Measurements from ENCODE around the gene EXOC4. TPM values are rescaled to one million over a fixed set of nuclear protein-coding genes. Genes with fewer than 3 reads are reported as not detected.

The EXOC4 gene
- total and polyA plus RNA-seq, 2 donors (not counting 3 experiments of a cell fraction or from before 2014, with no cell fraction given) = 20.3 to 73.1 TPM

DNA sequence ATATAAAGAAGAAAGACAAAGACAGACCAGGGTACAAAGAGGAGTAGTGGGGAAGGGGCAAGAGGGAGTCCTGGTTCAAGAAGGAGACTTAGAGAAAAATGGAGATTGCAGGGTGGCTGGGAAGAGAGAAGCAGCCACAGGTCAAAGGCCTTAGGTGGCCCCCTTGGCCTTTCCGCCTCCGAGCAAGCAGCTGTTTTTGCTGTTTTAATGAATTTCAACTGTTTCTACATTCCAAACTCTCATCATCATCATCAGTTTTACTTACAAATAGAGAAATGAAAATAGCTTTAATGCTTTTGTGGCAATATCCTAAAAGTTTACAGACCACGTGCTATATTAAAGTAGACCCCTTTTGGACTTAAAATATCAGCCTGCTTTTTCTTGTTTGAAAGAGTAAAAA, 399.7 kb downstream of the EXOC4 start:
- Histone ChIP-seq H3K27ac (ENCODE audit: insufficient read depth, low read depth, low read length) (no peak overlapping the region), H3K4me1 (ENCODE audit: control insufficient read depth, extremely low read depth, insufficient read depth, low read length) (no peaks in the 10 kb centered on the region), H3K9ac (replicated peaks; ENCODE audit: extremely low read depth, insufficient read depth, low read length) (no peak overlapping the region), H3K4me2 (ENCODE audit: insufficient read depth, low read length) (no peak overlapping the region), H3K4me3 (replicated peaks in 1 of 3; ENCODE audit: insufficient read depth in 1 of 3, low read depth in 1 of 3, low read length in 3 of 3) (no peak overlapping the region), H3K79me2 (ENCODE audit: control insufficient read depth, insufficient read depth, low read length) (no peaks in the 10 kb centered on the region), H3K9me3 (replicated peaks; ENCODE audit: control insufficient read depth, insufficient read depth, low read length) (no peaks in the 10 kb centered on the region), H3K36me3 (ENCODE audit: control insufficient read depth in 2 of 2, extremely low read depth in 1 of 2, insufficient read depth in 2 of 2, low read length in 2 of 2) (no peaks in the 10 kb centered on the region), H4K20me1 (replicated peaks; ENCODE audit: control insufficient read depth, extremely low read depth, insufficient read depth, low read length) (no peaks in the 10 kb centered on the region), H3K9me1 (replicated peaks; ENCODE audit: control insufficient read depth, extremely low read depth, insufficient read depth, low read length) (no peaks in the 10 kb centered on the region), H3K27me3 (ENCODE audit: control insufficient read depth in 2 of 2, insufficient read depth in 2 of 2, low read length in 2 of 2) (no peaks in the 10 kb centered on the region), H2AFZ (ENCODE audit: low read depth, low read length) (no peak overlapping the region)
- DNase-seq (ENCODE audit: low read depth, low spot score) (no peak), FAIRE-seq (no peak)
- TF ChIP-seq POLR2A (IDR thresholded peaks at IDR 0.05; ENCODE audit: low read depth, low read length) = no peak
- POLR2A ChIA-PET = no interaction called here
- no TSS peak for BruUV-seq (replicated peaks)
- CTCF ChIA-PET = interaction anchor here (1.1 kb wide), 1 partner anchor 9 kb away, joined by 3 read pairs; no protein-coding TSS in a partner anchor
- dilution Hi-C loops (cut with MboI; ENCODE audit: extremely low pct_ligation_motif_present, low sequenced_read_pairs) (no loop called here), intact Hi-C loops (cut with micrococcal nuclease) (no loop called here)

DNA sequence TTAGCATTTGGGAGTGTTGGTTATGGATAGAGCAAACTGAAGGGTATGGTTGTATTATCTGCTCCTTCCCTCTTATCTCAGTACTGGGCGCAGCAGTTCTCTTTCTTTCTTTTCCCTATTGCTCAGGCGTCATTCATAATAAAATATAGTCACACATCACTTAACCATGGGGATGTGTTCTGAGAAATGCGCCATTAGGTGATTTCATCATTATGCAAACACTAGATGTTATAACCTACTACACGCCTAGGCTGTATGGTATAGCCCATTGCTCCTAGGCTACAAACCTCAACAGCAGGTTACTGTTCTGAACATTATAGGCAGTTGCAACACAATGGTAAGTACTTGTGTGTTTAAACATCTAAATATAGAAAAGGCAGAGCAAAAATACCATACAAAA, 401.7 kb downstream of the EXOC4 start:
- no peak overlapping the region for H2AFZ ChIP-seq (ENCODE audit: low read depth, low read length)
- dilution Hi-C loops (cut with MboI; ENCODE audit: extremely low pct_ligation_motif_present, low sequenced_read_pairs) = no loop called here
- BruUV-seq (replicated peaks) = no TSS peak

More for the DNA sequence above, 401.7 kb downstream of the EXOC4 start:
- no peaks in the 10 kb centered on the region for H3K36me3 ChIP-seq (ENCODE audit: control insufficient read depth in 2 of 2, extremely low read depth in 1 of 2, insufficient read depth in 2 of 2, low read length in 2 of 2)
- H3K4me2 ChIP-seq (ENCODE audit: insufficient read depth, low read length) = no peak overlapping the region
- H3K9ac ChIP-seq (replicated peaks; ENCODE audit: extremely low read depth, insufficient read depth, low read length) = no peak overlapping the region
- intact Hi-C loops (cut with micrococcal nuclease) = no loop called here
- DNase-seq (ENCODE audit: low read depth, low spot score) (no peak), FAIRE-seq (no peak)
- no peaks in the 10 kb centered on the region for H3K79me2 ChIP-seq (ENCODE audit: control insufficient read depth, insufficient read depth, low read length)
- H3K9me3 ChIP-seq (replicated peaks; ENCODE audit: control insufficient read depth, insufficient read depth, low read length) = no peaks in the 10 kb centered on the region
- H3K27ac ChIP-seq (ENCODE audit: insufficient read depth, low read depth, low read length) = no peak overlapping the region
- H3K4me1 ChIP-seq (ENCODE audit: control insufficient read depth, extremely low read depth, insufficient read depth, low read length) = no peaks in the 10 kb centered on the region
- H3K9me1 ChIP-seq (replicated peaks; ENCODE audit: control insufficient read depth, extremely low read depth, insufficient read depth, low read length) = no peaks in the 10 kb centered on the region
- ChIA-PET CTCF (no interaction called here), POLR2A (no interaction called here)
- H3K27me3 ChIP-seq (ENCODE audit: control insufficient read depth in 2 of 2, insufficient read depth in 2 of 2, low read length in 2 of 2) = no peaks in the 10 kb centered on the region
- H4K20me1 ChIP-seq (replicated peaks; ENCODE audit: control insufficient read depth, extremely low read depth, insufficient read depth, low read length) = no peaks in the 10 kb centered on the region
- no peak for TF ChIP-seq POLR2AphosphoS5 (IDR thresholded peaks at IDR 0.05; ENCODE audit: insufficient read depth, low read depth, low read length)
- TF ChIP-seq JUN (IDR thresholded peaks at IDR 0.05; ENCODE audit: borderline replicate concordance, insufficient read depth, insufficient read length, low read depth) = no peak
- TF ChIP-seq FOS (IDR thresholded peaks at IDR 0.05; ENCODE audit: borderline replicate concordance, insufficient read depth, low read length) = no peak
- no peak for TF ChIP-seq POLR2A (IDR thresholded peaks at IDR 0.05; ENCODE audit: low read depth, low read length)
- TF ChIP-seq, protein P1, sequence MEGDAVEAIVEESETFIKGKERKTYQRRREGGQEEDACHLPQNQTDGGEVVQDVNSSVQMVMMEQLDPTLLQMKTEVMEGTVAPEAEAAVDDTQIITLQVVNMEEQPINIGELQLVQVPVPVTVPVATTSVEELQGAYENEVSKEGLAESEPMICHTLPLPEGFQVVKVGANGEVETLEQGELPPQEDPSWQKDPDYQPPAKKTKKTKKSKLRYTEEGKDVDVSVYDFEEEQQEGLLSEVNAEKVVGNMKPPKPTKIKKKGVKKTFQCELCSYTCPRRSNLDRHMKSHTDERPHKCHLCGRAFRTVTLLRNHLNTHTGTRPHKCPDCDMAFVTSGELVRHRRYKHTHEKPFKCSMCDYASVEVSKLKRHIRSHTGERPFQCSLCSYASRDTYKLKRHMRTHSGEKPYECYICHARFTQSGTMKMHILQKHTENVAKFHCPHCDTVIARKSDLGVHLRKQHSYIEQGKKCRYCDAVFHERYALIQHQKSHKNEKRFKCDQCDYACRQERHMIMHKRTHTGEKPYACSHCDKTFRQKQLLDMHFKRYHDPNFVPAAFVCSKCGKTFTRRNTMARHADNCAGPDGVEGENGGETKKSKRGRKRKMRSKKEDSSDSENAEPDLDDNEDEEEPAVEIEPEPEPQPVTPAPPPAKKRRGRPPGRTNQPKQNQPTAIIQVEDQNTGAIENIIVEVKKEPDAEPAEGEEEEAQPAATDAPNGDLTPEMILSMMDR (IDR thresholded peaks at IDR 0.05; ENCODE audit: extremely low read depth in 1 of 2, insufficient read depth in 1 of 2, low read depth in 1 of 2, low read length in 2 of 2) = no peak
- no peak for TF ChIP-seq EZH2 (IDR thresholded peaks at IDR 0.05; ENCODE audit: borderline replicate concordance, low read depth, low read length, severe bottlenecking)
- no peak for TF ChIP-seq MYC (IDR thresholded peaks at IDR 0.05; ENCODE audit: low read depth, low read length)
- no peak for TF ChIP-seq GATA2 (IDR thresholded peaks at IDR 0.05; ENCODE audit: insufficient read depth, insufficient read length, low read depth, low read length)
- TF ChIP-seq, protein P2, sequence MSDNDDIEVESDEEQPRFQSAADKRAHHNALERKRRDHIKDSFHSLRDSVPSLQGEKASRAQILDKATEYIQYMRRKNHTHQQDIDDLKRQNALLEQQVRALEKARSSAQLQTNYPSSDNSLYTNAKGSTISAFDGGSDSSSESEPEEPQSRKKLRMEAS (IDR thresholded peaks at IDR 0.05; ENCODE audit: insufficient read depth, insufficient read length) = no peak
- H3K4me3 ChIP-seq (replicated peaks in 1 of 3; ENCODE audit: insufficient read depth in 1 of 3, low read depth in 1 of 3, low read length in 3 of 3) = no peak overlapping the region
